ENCODE results near the gene CD247.
"Not testable (repeated sequence)": the region's sequence is repeated elsewhere in the genome, so short reads cannot be mapped to it uniquely, and the experiment has no call there.

Gene CD247

DNA sequence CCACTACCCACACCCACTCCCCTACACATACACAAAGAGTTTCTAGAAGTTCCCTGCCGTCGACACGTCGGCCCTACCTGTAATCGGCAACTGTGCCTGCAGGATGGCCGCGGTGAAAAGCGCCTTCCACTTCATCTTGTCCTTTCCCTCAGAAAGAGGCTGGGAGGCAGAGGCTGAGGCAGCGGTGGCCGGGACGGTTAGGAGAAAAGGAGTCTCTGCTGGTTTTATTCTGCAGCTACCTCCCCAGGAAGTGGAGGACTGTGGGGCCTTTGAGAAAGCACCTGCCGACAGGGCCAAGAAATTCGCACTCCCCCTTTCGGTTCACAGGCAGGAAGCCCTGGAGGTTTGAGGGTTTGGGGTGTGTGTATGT lies at the start of gene CD247:
Gene CD247 (minus strand): TSS at position 199 of the 370 bp plus-strand sequence. CDS start 64 bp downstream, at position 135.
- peak; percentile 62 for DNase-seq (ENCODE audit: low read depth)

DNA sequence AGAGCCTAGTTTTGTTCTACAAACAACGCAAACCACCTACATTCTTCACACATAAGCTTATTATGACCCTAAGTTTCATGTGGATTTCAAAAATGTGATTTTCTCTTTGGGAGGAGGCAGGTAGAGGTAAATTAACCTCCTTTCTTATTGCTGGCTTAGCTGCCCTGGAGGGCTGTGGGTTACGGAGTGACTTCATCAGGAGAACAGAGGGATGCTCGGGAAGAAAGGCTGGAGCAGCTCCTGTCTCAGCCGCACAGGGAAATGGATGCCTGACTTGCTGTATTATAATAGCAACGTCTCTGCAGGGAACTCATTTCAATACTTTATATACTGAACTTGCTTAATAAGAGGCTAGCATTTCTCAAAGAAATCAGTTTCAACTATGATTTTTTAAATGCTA lies 49.3 kb upstream of the CD247 start:
- no peak for DNase-seq (ENCODE audit: low read depth)

DNA sequence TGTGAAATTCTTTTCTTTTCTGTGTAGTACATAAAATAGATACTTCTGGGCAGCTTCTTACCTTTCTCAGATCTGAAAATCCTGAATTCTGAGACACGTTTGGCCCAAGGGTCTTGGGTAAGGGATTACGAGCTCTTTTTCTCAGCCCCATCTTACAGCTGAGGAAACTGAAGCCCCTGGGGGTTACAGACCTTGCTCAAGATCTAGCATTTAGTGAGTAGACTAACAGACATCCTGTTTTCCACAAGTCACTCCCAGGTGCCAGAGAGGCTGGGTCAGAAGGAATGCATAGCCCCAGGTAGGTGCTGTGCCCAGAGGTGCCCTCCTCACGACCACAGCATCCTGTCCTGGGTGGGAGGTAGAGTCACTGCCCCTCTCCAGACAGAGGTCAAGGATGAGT lies 48.4 kb upstream of the CD247 start:
- DNase-seq (ENCODE audit: low read depth) = no peak

DNA sequence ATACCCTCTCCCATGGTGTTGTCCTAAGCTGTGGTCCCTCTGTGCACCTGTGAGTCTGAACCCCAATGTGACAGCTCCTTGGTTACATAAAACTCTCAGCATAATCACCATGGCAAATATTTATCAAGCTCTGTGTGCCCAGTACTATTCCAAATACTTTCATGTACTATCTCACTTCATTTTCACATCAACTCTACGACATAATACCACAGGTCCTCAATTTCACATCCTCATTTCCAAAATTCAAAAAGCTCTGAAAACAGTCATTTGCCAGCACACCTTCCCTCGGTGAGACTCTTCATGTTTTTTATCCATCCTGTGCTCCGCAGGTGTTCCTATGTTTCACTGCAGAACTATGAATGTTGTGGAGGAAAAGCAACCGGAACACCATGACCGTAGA lies 47.6 kb upstream of the CD247 start:
- DNase-seq (ENCODE audit: low read depth) = no peak

DNA sequence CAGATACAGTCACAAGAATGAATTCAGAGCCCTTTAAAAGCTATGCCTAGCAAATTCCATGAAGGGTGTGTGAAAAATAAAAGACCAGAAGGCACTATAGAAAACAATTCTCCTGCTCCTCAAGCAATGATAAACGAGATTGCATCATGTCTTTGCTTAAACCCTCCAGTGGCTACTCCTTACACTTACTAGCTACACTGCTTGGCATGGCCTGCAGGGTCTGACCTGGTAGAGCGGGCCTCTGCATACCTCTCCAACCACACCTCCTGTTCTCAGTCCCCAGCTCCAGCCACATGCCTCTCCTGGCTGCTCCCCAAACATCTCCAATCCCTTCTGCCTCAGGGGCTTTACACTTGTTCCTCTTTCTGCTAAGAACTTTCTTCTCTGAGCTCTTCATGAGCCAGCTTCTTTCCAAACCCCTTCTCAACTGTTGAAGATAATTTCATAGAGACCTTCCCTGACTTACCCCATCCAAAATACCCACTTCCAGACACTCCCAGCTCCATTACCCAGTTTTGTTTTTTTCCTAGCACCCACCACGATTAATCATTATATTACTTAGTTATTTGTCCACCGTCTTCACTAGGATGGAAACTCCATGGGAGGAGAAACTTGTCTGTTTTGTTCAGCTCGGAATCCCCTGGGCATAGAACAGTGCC lies 46.4 kb upstream of the CD247 start:
- DNase-seq (ENCODE audit: low read depth) = no peak

DNA sequence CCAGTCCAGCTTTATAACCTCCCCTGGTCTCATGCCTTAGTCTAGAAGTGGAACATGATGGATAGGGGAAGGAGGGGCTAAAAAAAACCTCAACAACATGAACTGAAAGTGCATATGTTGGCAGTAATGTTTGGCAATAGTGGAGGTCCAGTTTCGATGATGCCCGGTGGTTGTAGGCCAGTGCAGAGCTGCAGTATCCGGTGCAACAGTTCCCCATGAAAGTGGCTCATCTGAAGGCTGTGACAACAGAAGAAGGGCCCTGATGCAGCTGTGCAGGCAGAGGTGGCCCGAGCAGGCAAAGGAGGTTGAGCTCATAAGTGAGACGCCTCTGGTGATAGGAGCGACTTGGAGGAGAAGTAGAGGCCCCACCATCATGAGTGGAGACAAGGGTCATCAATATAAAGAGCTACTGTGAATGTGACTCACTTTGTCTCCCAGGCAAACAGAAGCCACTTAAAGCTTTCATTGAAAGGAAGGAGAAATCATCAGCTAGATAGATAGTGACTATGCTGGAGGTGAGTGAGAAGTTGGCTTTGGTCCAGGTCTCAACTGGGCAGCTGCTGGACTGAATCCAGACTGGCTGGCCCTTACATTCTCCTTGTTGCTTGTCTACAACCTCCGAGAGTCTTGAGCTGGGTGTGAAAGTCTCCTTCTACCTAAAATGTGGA lies 45.4 kb upstream of the CD247 start:
- no peak for DNase-seq (ENCODE audit: low read depth)

DNA sequence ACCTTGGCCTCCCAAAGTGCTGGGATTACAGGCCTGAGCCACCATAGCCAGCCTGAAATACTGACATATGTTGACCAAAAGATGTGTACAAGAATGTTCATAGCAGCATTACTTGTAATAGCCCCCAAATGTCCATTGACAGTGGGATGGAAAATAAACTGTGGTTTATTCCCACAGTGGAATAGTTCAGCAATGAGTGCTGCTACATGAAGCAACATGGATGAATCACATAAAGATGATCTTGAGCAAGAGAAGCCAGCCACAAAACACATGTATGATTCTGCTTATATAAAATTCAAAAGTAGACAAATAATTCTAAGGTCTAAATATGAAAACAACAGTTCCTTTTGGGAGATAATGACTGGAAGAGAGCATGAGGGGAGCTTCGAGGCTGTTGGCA lies 44.4 kb upstream of the CD247 start:
- DNase-seq (ENCODE audit: low read depth) = no peak

DNA sequence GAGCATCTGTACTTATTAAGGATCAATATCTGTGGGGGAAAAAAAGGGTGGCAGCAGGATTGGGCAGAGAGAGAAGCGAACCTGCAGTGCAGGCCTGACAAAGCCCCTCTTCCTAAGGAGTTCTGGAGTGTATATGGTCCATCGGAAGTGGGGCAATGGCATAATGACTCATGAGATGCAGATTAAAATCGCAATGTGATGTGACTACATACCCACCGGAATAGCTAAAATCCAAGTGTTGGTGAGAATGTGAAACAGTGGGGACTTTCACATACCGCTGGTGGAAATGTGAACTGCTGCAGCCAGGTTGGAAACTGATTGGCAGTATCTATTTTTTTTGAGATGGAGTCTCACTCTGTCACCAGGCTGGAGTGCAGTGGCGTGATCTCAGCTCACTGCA lies 43.4 kb upstream of the CD247 start:
- DNase-seq (ENCODE audit: low read depth) = no peak

DNA sequence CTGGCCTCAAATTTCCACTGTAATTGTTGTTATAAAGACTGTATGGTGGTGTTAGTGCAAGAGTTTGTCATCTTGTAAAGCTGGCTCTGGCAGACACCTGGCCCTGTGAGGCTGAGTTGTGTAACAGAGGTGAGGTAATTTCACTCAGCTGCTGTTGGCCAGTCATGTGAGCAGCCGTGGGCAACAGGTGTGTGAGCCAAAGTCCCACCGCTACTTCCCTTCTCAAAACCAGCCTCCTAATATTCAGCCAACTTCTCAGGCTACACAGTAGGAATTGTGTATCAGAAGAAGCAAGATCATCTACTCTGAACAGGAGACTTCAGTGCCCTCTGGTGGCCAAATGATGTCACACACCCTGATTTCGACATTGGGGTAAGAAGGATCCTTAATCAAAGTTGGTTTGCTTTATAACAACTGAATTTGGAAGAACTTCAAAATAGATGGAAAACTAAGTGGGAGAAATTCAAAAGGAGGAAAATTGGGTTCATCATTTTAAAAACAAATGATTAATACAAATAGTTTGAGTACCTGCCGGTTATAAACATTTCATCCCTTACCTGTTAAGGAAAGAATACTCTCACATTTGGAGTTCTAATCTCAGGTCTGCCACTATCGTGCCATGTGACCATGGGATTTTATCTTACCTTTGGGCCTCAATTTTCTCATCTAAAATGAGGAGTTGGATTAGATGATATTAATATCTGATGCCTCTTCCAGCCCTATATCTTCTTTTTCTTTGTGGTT lies 37.8 kb upstream of the CD247 start:
- DNase-seq (ENCODE audit: low read depth) = peak; percentile 54

DNA sequence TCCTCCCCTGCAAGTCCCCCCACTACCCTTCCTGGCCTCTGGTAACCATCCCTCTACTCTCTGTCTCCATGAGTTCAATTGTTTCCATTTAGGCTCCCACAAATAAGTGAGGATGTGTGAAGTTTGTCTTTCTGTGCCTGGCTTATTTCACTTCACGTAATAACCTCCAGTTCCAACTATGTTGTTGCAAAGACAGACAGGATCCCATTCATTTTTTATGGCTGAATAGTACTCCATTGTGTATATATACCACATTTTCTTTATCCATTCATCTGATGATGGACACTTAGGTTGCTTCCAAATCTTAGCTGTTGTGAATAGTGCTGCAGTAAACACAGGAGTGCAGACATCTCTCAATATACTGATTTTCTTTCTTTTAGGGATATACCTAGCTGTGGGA lies 36.7 kb upstream of the CD247 start:
- DNase-seq (ENCODE audit: low read depth) = not testable (repeated sequence)

DNA sequence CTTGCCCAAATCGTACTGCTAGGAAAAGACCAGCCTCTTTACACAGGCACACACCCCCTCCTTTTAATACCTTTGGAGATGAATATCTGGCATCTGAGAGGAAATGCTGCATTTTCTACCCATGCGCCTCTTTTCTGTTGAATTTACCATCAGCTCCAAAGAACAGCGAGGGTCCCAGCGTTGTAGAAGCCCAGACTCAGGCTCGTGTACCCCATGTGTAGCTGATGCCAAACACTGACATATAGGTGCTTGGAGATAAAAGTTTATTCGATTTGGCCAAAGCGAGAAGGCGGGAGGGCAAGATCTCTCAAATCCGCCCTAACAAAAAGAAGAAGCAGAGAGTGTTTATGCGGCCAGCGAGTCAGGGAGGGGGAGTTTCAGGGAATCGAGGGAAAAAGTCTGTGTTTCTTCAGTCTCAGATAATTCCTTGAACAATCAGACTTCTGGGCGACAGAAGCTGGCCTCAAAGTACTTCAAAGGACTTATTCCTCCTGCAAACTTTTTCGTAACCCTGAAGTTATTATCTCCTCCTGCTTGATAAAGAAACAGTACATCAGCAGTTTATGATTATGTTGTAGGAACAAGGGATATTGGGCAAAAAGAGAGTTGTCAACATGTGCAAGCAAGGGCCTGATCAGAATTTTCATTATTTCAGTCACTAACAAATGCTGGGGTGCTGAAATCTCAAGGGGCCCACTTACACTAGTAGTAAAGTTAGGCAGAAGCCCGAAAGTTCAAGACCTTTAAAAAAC lies 35.9 kb upstream of the CD247 start:
- DNase-seq (ENCODE audit: low read depth) = no peak

DNA sequence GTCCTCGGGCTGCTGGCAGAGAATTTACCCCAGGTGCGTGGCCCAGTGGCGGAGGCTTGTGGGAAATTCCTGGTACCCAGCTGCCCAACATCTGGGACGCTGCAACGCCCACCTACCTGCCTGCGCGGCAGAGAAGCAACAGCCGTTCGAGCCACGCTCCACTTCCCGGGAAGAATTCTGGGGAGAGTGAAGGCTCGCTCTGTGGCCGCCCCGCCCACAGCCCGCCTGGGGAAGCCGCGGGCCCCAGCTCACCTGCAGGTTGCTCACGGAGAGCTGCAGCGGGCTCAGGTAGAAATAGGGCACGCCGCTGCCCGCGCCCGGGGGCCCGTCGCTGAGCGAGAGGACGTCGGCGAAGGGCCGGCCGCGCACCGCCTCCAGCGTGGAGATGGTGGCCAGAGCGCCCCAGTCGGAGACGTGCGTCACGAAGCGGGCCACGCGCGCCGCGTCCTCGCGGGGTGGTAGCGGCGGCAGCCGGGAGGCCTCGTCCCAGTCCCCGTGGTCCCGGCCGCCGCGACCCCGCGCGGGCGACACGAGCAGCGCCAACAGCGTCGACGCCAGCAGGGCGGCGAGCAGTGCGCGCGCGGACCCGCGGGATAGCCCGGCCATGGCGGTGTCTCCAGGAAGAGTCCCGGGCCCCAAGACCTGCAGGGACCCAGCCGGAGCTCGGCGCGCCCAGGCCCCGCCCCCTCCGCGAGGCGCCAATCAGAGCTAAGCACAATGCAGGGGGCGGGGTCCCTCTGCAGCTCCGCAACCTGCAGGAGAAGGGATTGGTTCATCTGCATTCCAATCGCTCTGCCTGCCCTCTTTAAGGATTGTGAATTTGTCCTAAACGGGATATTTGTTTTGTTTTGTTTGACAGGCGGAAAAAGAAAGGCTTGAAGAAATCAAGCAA lies 35.1 kb upstream of the CD247 start, which contains the start of gene CREG1:
Gene CREG1 (minus strand): TSS at position 627 of the 892 bp plus-strand sequence.
- DNase-seq (ENCODE audit: low read depth) = peak; percentile 84

DNA sequence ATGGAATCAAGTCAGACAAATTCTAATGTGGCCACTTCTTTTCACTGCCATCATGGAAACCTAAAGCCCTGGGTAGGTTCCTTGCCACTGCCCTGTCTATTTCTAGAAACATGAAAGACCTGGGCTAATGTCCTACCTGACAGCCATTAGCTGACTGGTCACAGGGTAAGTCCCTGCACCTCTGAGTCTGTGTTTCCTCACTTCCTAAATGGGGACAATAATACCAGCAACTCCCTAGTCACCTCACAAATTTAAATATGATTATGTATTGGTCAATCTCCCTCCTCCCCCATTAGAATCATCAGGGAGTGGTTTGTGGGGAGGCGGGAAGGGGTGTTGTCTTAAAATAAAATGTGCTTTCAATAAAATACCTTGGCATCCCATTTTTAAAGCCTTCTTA lies 33.0 kb upstream of the CD247 start:
- DNase-seq (ENCODE audit: low read depth) = no peak

DNA sequence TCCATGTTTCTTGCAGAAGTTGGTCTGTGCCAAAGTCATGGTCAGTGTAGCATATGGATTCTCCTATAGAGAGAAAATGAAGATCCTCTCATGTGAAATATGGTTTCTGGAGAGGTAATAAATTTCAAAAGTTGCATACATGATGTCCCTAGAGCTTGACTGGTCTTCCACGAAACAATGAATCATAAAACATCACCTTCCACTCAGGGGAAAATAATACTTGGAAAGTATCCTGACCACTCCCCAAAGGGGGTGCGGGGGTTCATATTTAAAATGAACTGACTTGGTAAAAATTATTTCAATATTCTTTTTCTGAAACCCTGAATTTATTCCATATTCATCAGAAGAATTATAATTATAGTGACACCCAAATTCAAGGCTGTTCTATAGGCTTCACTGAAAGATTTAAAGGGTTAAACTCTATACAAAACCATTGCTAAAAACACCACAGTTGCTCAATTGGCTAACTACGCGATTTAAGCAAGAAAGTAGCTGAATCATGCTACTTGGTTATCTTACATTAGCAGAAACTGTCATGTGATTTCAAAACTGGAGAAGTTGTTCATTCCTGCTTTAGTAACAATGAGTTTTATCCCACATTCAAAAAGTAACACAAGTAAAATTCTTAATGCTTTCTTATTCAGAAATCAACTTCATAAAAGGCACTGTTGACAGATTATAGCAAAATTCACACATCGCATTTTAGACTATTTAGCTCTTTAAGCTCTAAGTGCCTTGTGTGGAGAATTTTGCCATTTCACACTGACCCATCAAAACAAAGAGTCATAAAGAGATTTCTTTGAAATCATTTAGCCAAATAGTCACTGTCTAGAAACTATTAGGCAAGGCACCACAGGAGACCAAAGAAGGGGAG lies 30.0 kb upstream of the CD247 start:
- DNase-seq (ENCODE audit: low read depth) = no peak

DNA sequence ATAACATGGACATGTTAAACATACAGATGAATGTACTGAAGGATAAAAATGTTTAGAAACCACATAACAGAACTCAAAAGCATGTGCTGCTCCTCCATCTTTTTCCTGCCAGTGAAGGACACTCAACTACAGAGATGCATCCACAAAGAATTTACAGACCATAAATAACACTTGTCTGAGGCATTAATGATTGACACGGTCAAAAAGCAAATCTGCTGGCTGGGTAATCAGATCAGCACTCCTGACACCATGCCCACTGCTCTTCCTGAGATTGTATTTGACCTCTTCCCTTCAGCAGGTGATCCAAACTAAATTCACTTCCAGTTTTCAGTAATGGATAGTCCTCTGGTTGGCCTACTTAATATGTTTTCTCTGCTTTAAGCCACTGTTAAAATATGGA lies 28.6 kb upstream of the CD247 start:
- no peak for DNase-seq (ENCODE audit: low read depth)

DNA sequence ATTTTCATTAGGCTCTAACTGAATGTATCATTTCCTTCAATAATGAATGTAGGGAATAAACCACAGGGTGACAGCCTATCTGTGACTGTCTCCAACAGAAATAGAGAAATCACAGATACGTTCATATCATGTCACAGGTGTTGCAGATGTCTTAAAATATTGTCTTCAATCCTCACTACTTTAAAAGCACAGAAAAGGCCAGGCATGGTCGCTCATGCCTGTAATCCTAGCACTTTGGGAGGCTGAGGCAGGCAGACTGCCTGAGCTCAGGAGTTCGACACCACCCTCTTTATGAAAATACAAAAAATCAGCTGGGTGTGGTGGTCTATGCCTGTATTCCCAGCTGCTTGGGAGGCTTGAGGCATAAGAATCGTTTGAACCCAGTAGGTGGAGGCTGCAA lies 27.0 kb upstream of the CD247 start:
- DNase-seq (ENCODE audit: low read depth) = no peak

DNA sequence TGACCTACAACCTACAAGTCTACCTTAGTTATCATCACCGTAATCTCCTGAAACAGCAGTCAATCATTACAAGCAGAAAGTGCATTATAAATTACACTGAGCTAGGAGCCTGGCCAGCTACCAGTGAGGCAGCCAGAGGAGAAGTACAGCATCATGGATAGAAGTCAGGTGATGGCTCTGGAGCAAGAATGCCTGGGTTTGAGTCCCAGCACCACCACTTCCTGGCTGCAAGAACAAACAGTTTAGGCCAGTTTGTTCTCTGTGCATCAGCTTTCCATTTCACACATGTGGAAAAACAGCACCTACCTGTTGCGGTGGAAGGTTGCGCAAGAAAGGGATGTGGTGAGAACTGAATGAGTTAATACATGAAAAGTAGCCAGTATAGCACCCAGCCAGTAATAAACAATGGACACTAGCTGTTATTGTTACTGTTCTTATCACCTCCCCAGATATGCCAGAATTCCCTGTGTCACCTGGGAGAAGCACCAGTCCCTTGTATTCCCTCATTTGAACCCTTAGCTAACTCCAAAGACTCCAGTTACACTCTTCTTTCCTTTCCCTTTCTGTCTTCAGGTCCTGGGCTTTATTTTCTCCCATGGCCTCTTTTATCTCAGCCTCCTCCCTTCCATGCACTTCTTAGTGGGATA lies 26.2 kb upstream of the CD247 start:
- DNase-seq (ENCODE audit: low read depth) = no peak

DNA sequence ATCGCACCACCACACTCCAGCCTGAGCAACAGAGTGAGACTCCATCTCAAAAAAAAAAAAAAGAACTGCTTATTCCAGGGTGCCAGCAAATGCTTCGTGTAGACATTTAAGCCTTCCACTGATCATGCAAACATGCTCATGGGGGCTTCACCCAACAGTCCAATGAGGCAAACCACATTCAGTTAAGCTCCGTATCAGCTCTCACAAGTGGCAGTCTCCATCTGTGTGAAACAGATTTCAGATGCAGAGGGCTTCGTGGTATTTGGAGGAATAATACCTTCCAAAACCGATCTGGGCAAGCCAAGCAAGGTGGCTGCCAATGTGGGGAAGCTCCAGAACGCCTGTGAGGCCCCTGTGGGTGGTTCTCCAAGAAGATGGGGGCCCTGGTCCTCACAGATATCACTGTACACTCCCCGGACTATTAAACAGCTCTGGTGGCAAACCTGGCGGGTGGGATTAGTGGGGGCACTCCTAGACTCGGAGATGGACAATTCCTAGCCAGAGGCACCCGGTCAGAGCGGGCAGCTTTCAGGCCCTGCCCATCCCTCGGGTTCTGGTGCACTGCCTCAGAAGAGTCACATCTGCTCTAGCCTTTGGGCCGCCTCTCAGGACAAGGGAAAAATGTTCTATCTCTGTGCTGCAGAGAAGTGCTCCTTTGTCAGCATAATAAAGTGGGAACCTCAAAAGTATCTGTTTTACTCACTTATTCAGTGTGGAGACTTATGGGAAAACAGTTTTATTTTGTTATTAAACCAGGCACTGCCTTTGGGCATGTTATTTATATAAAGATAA lies 25.1 kb upstream of the CD247 start:
- DNase-seq (ENCODE audit: low read depth) = no peak

All from activated T-helper 9 cell treated with anti-CD3 and anti-CD28 coated beads, Interleukin-2, amount 50 U/mL, for 16 hours (primary cell).